Activated CD4-positive, alpha-beta memory T cell treated with anti-CD3 and anti-CD28 coated beads for 36 hours (primary cell): ENCODE results near the gene KRTAP5-11. TPM values are rescaled to one million over a fixed set of nuclear protein-coding genes. Genes with fewer than 3 reads are reported as not detected.
"Not testable (repeated sequence)": the region's sequence is repeated elsewhere in the genome, so short reads cannot be mapped to it uniquely, and the experiment has no call there.

Experiments
- CTCF ChIA-PET: fragments of 350-600 bp; sonication (Branson Sonifier 250); formaldehyde crosslinking; loops from one replicate; lab custom pipeline; 2021; ENCODE audit warnings: antibody characterized with exemption, inconsistent platforms; lab: Charles Lee
- POLR2A ChIA-PET: fragments of 350-600 bp; sonication (Branson Sonifier 250); formaldehyde crosslinking; loops from one replicate; lab custom pipeline; 2021; ENCODE audit warnings: antibody characterized with exemption; lab: Charles Lee
- DNase-seq: peaks from one replicate; pipeline ENCODE4 v3.0.0-alpha.2; 2020
- H3K27ac Mint-ChIP-seq: one replicate; pipeline ENCODE4 v1.8.0; 2021; ENCODE audit warnings: mixed read lengths
- H3K27me3 Mint-ChIP-seq: one replicate; pipeline ENCODE4 v1.8.0; 2021; ENCODE audit warnings: mixed read lengths
- H3K36me3 Mint-ChIP-seq: one replicate; pipeline ENCODE4 v1.8.0; 2021; ENCODE audit warnings: mixed read lengths
- H3K4me1 Mint-ChIP-seq: one replicate; pipeline ENCODE4 v1.8.0; 2021; ENCODE audit warnings: low read depth, mixed read lengths
- H3K4me3 Mint-ChIP-seq: one replicate; pipeline ENCODE4 v1.8.0; 2021; ENCODE audit warnings: mild to moderate bottlenecking, mixed read lengths
- H3K9me3 Mint-ChIP-seq: one replicate; pipeline ENCODE4 v1.8.0; 2021; ENCODE audit warnings: mixed read lengths
- intact Hi-C: fragments of 100-400 bp; cut with micrococcal nuclease; formaldehyde crosslinking; loops from one replicate; pipeline ENCODE4 v1.15.1; 2023
- total RNA-seq, 2 experiments: library from RNA; stranded (reverse); gene quantifications; one replicate each; pipeline ENCODE4 v1.2.3, GENCODE V29; 2021

Gene KRTAP5-11
- total RNA-seq = not detected

- intact Hi-C loops = no loop called here
- Mint-ChIP-seq H3K4me3 (no peak within 1 kb of the TSS), H3K27me3 (peaks cover 24% of the 10 kb centered on the region), H3K9me3 (no peaks in the 10 kb centered on the region), H3K36me3 (no peaks in the 10 kb centered on the region), H3K27ac (no peak within 1 kb of the TSS), H3K4me1 (peaks cover 4% of the 10 kb centered on the region)
- no peak for DNase-seq
- POLR2A ChIA-PET = no interaction called here
- CTCF ChIA-PET = no interaction called here
Measured at GRCh38 chr11:71582309-71582895, at the start of gene KRTAP5-11. Gene KRTAP5-11 (minus strand): TSS chr11:71582875. CDS start chr11:71582837, 38 bp downstream.

- H3K27ac Mint-ChIP-seq, H3K27me3 Mint-ChIP-seq, H3K4me3 Mint-ChIP-seq, H3K36me3 Mint-ChIP-seq, DNase-seq, POLR2A ChIA-PET, H3K4me1 Mint-ChIP-seq, intact Hi-C loops, H3K9me3 Mint-ChIP-seq: not testable (repeated sequence)
- CTCF ChIA-PET = interaction anchor here (1.2 kb wide), 1 partner anchor 114 kb away, joined by 3 read pairs; no protein-coding TSS in a partner anchor
Measured at GRCh38 chr11:71631551-71631950, 48.9 kb upstream of the KRTAP5-11 start.

- intact Hi-C loops, H3K9me3 Mint-ChIP-seq, POLR2A ChIA-PET, DNase-seq, CTCF ChIA-PET, H3K36me3 Mint-ChIP-seq, H3K4me3 Mint-ChIP-seq, H3K27ac Mint-ChIP-seq, H3K4me1 Mint-ChIP-seq, H3K27me3 Mint-ChIP-seq: not testable (repeated sequence)
Measured at GRCh38 chr11:71630071-71630470, 47.4 kb upstream of the KRTAP5-11 start.

GRCh38 chr11:71628943-71629342 is 46.3 kb upstream of the KRTAP5-11 start:
- H3K27ac Mint-ChIP-seq, DNase-seq, H3K27me3 Mint-ChIP-seq, intact Hi-C loops, H3K4me3 Mint-ChIP-seq, POLR2A ChIA-PET, H3K36me3 Mint-ChIP-seq, H3K9me3 Mint-ChIP-seq, CTCF ChIA-PET, H3K4me1 Mint-ChIP-seq: not testable (repeated sequence)

GRCh38 chr11:71623226-71623625 is 40.6 kb upstream of the KRTAP5-11 start:
- H3K27ac Mint-ChIP-seq, intact Hi-C loops, CTCF ChIA-PET, H3K4me3 Mint-ChIP-seq, H3K36me3 Mint-ChIP-seq, POLR2A ChIA-PET, H3K4me1 Mint-ChIP-seq, DNase-seq, H3K9me3 Mint-ChIP-seq: not testable (repeated sequence)
- H3K27me3 Mint-ChIP-seq = peaks cover 21% of the 10 kb centered on the region

- DNase-seq, H3K4me3 Mint-ChIP-seq, intact Hi-C loops, H3K4me1 Mint-ChIP-seq, CTCF ChIA-PET, H3K9me3 Mint-ChIP-seq, H3K27ac Mint-ChIP-seq, POLR2A ChIA-PET, H3K36me3 Mint-ChIP-seq: not testable (repeated sequence)
- peaks cover 21% of the 10 kb centered on the region for H3K27me3 Mint-ChIP-seq
Measured at GRCh38 chr11:71622561-71622960, 39.9 kb upstream of the KRTAP5-11 start.

GRCh38 chr11:71615003-71615402 is 32.3 kb upstream of the KRTAP5-11 start:
- POLR2A ChIA-PET, H3K4me1 Mint-ChIP-seq, H3K9me3 Mint-ChIP-seq, intact Hi-C loops, H3K27me3 Mint-ChIP-seq, H3K4me3 Mint-ChIP-seq, H3K27ac Mint-ChIP-seq, H3K36me3 Mint-ChIP-seq, CTCF ChIA-PET, DNase-seq: not testable (repeated sequence)

- H3K27me3 Mint-ChIP-seq, H3K36me3 Mint-ChIP-seq, CTCF ChIA-PET, H3K4me1 Mint-ChIP-seq, H3K27ac Mint-ChIP-seq, POLR2A ChIA-PET, intact Hi-C loops, H3K9me3 Mint-ChIP-seq, H3K4me3 Mint-ChIP-seq, DNase-seq: not testable (repeated sequence)
Measured at GRCh38 chr11:71614366-71614917, 31.8 kb upstream of the KRTAP5-11 start.

GRCh38 chr11:71613931-71614330 is 31.3 kb upstream of the KRTAP5-11 start:
- H3K9me3 Mint-ChIP-seq, intact Hi-C loops, H3K27ac Mint-ChIP-seq, H3K4me3 Mint-ChIP-seq, H3K4me1 Mint-ChIP-seq, POLR2A ChIA-PET, H3K36me3 Mint-ChIP-seq, DNase-seq, CTCF ChIA-PET: not testable (repeated sequence)
- H3K27me3 Mint-ChIP-seq = peaks cover 12% of the 10 kb centered on the region

- H3K4me3 Mint-ChIP-seq, H3K4me1 Mint-ChIP-seq, POLR2A ChIA-PET, H3K9me3 Mint-ChIP-seq, H3K36me3 Mint-ChIP-seq, intact Hi-C loops, H3K27ac Mint-ChIP-seq, DNase-seq, CTCF ChIA-PET: not testable (repeated sequence)
- H3K27me3 Mint-ChIP-seq = peaks cover 24% of the 10 kb centered on the region
Measured at GRCh38 chr11:71611218-71611910, 28.7 kb upstream of the KRTAP5-11 start.

GRCh38 chr11:71608272-71608671 is 25.6 kb upstream of the KRTAP5-11 start:
- H3K27me3 Mint-ChIP-seq = peaks cover 35% of the 10 kb centered on the region
- CTCF ChIA-PET, H3K36me3 Mint-ChIP-seq, H3K9me3 Mint-ChIP-seq, POLR2A ChIA-PET, intact Hi-C loops, H3K4me1 Mint-ChIP-seq, DNase-seq, H3K4me3 Mint-ChIP-seq, H3K27ac Mint-ChIP-seq: not testable (repeated sequence)

GRCh38 chr11:71607520-71608216 is 25.0 kb upstream of the KRTAP5-11 start:
- CTCF ChIA-PET, H3K4me1 Mint-ChIP-seq, H3K36me3 Mint-ChIP-seq, POLR2A ChIA-PET, H3K27ac Mint-ChIP-seq, DNase-seq, H3K9me3 Mint-ChIP-seq, intact Hi-C loops, H3K4me3 Mint-ChIP-seq: not testable (repeated sequence)
- peaks cover 35% of the 10 kb centered on the region for H3K27me3 Mint-ChIP-seq
